GM21529 (cell line): ENCODE measurements around the gene LRRFIP1.
"Not testable (repeated sequence)": the region's sequence is repeated elsewhere in the genome, so short reads cannot be mapped to it uniquely, and the experiment has no call there.

Source experiments
- ATAC-seq: cut with Tn5 transposase; IDR thresholded peaks from one replicate; pipeline ENCODE4 v1.9.1; 2021; ENCODE audit not compliant: unreplicated experiment

The LRRFIP1 gene

GRCh38 chr2:237765122-237765521 lies 137.7 kb downstream of the LRRFIP1 start:
- not testable (repeated sequence) for ATAC-seq

GRCh38 chr2:237765875-237766274 lies 138.5 kb downstream of the LRRFIP1 start:
- ATAC-seq: no peak

GRCh38 chr2:237766340-237766739 lies 139.0 kb downstream of the LRRFIP1 start:
- ATAC-seq: no peak

GRCh38 chr2:237772513-237772912 lies 145.1 kb downstream of the LRRFIP1 start:
- ATAC-seq: no peak

GRCh38 chr2:237773826-237774225 lies 146.4 kb downstream of the LRRFIP1 start:
- ATAC-seq: no peak

- ATAC-seq: peak; percentile 70
These were observed 147.6 kb downstream of the LRRFIP1 start for GRCh38 chr2:237774811-237775553.

GRCh38 chr2:237779521-237779920 lies 152.1 kb downstream of the LRRFIP1 start:
- ATAC-seq: no peak

- no peak for ATAC-seq
These were observed 154.8 kb downstream of the LRRFIP1 start for GRCh38 chr2:237782181-237782580.

GRCh38 chr2:237783678-237784077 lies 156.3 kb downstream of the LRRFIP1 start:
- ATAC-seq: not testable (repeated sequence)

- no peak for ATAC-seq
These were observed 159.5 kb downstream of the LRRFIP1 start for GRCh38 chr2:237786936-237787335.

- no peak for ATAC-seq
These were observed 163.0 kb downstream of the LRRFIP1 start for GRCh38 chr2:237790353-237790752.

- no peak for ATAC-seq
These were observed 164.8 kb downstream of the LRRFIP1 start for GRCh38 chr2:237791977-237792727.

- no peak for ATAC-seq
These were observed 169.9 kb downstream of the LRRFIP1 start for GRCh38 chr2:237797253-237797652.

- no peak for ATAC-seq
These were observed 171.1 kb downstream of the LRRFIP1 start, which contains the start of gene RBM44 for GRCh38 chr2:237798236-237799059. Gene RBM44 (plus strand): TSS chr2:237798779. CDS start chr2:237813610, 14,831 bp downstream.

- no peak for ATAC-seq
These were observed 171.7 kb downstream of the LRRFIP1 start for GRCh38 chr2:237799060-237799428.

GRCh38 chr2:237801466-237801865 lies 174.1 kb downstream of the LRRFIP1 start:
- no peak for ATAC-seq

- ATAC-seq: no peak
These were observed 178.9 kb downstream of the LRRFIP1 start for GRCh38 chr2:237806334-237806733.

GRCh38 chr2:237815637-237816036 lies 188.2 kb downstream of the LRRFIP1 start:
- no peak for ATAC-seq

- ATAC-seq: no peak
These were observed 189.1 kb downstream of the LRRFIP1 start for GRCh38 chr2:237816531-237816930.

- ATAC-seq: no peak
These were observed 190.7 kb downstream of the LRRFIP1 start for GRCh38 chr2:237818066-237818473.

- ATAC-seq: no peak
These were observed 191.8 kb downstream of the LRRFIP1 start for GRCh38 chr2:237819231-237819630.
